Activated naive CD4-positive, alpha-beta T cell treated with anti-CD3 and anti-CD28 coated beads, Interleukin-2, amount 10 ng/mL, durations not matched to agents 7 days and 5 days (primary cell): Measurements from ENCODE around the gene XPO5.

Experiments
- CTCF ChIA-PET: fragments of 350-600 bp; sonication (Branson Sonifier 250); formaldehyde crosslinking; loops from one replicate; lab custom pipeline; 2021; ENCODE audit warnings: antibody characterized with exemption; lab: Charles Lee
- DNase-seq: peaks from one replicate; pipeline ENCODE4 v3.0.0-alpha.2; 2020
- H3K27ac Mint-ChIP-seq: one replicate; pipeline ENCODE4 v1.8.0; 2021; ENCODE audit warnings: mild to moderate bottlenecking, moderate library complexity, mixed read lengths
- H3K27me3 Mint-ChIP-seq: one replicate; pipeline ENCODE4 v1.8.0; 2021; ENCODE audit warnings: mild to moderate bottlenecking, mixed read lengths
- H3K36me3 Mint-ChIP-seq: one replicate; pipeline ENCODE4 v1.8.0; 2021; ENCODE audit warnings: mixed read lengths
- H3K4me1 Mint-ChIP-seq: one replicate; pipeline ENCODE4 v1.8.0; 2021; ENCODE audit warnings: mixed read lengths
- H3K4me3 Mint-ChIP-seq: one replicate; pipeline ENCODE4 v1.8.0; 2021; ENCODE audit warnings: mild to moderate bottlenecking, moderate library complexity, mixed read lengths
- H3K9me3 Mint-ChIP-seq: one replicate; pipeline ENCODE4 v1.8.0; 2021; ENCODE audit warnings: mixed read lengths

Gene XPO5

DNA sequence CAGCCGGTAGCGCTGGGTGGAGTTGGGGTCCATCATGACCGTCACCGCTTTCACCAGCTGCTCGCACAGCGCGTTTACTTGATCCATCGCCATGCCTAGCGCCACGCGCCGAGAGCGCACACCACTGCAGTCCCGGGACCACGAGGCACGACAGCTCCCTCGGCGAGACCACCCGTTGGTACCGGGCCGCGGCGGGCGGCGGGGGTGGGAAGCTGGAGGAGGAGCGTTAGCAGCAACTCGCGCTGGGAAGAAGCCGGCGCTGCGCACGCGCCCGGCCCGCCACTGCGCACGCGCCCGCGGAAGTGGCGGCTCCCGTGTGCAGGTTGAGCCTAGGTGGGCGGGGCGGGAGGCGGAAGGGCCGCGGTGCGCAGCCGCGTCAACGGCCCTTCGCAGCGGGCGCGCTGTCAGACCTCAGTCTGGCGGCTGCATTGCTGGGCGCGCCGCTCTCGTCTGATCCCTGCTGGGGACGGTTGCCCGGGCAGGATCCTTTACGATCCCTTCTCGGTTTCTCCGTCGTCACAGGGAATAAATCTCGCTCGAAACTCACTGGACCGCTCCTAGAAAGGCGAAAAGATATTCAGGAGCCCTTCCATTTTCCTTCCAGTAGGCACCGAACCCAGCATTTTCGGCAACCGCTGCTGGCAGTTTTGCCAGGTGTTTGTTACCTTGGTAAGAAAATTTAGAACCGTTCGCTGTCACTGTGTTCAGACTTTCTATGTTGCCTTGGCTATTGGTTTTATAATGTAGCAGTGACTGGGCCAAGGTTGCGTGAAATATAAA lies at the start of gene XPO5, which contains the start of gene POLH:
Gene XPO5 (minus strand): TSS at position 267 of the 780 bp plus-strand sequence. CDS start 174 bp downstream, at position 93.
Gene POLH (plus strand): TSS at position 414 of the 780 bp plus-strand sequence. CDS start 6,135 bp downstream, outside the sequence.
- Mint-ChIP-seq H3K27ac (peak within 1 kb of the TSS; percentile 87), H3K4me3 (peak within 1 kb of the TSS; percentile 97), H3K4me1 (peaks cover 50% of the 10 kb centered on the region), H3K27me3 (no peaks in the 10 kb centered on the region), H3K36me3 (peaks cover 37% of the 10 kb centered on the region), H3K9me3 (no peaks in the 10 kb centered on the region)
- CTCF ChIA-PET, result interaction anchor here (1.0 kb wide), 1 partner anchor 18 kb away, joined by 3 read pairs; no protein-coding TSS in a partner anchor
- peak; percentile 93 for DNase-seq

DNA sequence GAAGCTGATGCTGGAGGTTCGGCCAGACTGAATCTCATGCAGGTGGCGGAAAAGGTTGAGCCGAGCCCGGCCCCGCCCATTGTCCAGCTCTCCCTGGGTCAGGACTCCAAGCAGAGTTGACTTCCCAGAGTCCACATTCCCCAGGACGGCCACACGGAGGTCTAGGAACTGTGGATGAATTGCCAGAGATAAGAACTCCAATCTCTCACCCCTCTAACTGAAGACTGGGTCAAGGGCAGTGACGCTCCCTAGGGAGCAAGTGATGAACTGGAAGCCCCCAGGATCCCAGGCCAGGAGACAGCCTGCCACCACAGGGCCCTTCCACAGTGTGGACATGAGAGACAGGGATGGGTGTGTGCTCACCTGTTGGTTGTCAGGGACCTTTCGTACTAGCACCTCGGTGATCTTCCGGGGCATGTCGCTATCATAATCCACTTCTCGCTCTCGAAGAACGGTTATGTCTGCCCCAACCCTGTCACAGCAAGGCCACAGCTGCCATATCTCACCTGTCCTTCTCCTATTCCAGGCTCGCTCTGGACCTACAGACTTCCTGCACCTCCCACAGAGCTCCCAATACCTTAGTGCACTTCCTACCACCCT lies 49.7 kb upstream of the XPO5 start:
- CTCF ChIA-PET, result no interaction called here
- no peak for DNase-seq
- Mint-ChIP-seq H3K36me3 (peaks cover 67% of the 10 kb centered on the region), H3K4me3 (no peak overlapping the region), H3K4me1 (peaks cover 41% of the 10 kb centered on the region), H3K27me3 (no peaks in the 10 kb centered on the region), H3K9me3 (no peaks in the 10 kb centered on the region), H3K27ac (no peak overlapping the region)

DNA sequence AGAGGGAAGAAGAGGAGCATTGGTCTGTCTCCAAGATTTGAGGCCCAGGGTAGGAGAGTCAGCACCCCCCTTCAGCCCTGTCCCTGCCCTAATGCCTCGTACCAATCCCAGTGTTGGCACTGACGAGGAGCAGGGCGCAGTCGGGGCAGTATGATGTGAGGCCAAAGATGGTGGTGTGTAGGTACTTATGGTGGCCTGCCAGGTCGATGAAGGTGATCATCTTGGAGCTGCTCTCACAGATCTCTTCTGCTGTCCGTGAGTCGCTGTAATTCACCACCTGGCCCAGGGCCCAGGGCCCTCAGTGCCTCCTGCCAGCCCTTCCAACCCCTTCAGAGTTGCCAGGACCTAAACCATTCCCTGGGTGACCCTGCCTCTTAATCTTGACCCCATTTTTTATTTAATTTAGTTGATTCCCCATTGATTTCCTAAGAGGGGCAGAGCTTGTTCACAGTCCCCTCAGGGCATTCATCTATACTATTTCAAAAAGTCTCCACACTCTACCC lies 49.0 kb upstream of the XPO5 start:
- H3K4me3 Mint-ChIP-seq, result no peak overlapping the region

DNA sequence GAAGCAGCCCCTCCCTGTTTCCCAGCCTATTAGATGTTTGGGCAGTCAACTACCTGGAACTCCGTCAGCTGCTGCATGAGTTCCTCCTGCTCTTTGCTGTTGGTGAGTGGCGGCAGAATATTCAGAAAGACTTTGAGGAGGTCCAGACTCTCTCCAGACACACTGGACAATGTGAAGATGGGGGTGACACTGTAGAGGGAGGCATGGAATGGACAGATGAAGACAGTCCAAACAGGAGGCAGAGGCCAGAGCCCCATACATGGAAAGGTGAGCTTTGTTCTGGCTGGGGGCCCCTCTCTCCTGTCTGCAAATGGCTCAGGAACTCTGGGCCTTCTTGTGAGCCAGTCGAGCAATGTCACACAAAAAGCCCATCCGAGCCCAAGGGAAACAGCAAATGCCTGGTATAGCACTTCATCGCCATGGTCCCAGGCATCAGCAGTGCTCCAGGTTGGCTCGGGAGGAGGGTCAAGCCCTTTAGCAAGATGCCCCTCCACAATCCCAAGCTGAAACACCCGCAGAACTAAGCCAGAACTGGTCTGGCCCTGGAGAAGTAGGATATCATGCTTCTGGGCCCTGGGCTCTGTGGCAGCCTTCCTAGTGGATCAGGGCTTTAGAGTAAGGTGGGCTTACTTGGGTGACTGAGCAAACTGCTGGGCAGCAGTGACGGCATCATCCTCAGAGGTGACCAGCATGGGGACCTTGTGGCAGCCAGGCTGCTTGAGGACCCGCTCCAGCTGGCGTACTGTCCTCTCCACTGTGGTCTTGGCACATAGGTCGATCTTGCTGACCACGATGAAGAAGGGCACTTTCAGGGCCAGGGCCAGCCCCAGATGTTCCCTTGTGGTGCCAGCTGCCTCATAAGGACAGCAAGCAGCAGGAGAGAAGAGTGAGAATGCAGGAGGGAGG lies 48.3 kb upstream of the XPO5 start:
- H3K36me3 Mint-ChIP-seq, result peaks cover 68% of the 10 kb centered on the region
- CTCF ChIA-PET, result interaction anchor here (0.8 kb wide), 1 partner anchor 18 kb away, joined by 3 read pairs; no protein-coding TSS in a partner anchor
- H3K4me3 Mint-ChIP-seq, result no peak overlapping the region
- H3K27ac Mint-ChIP-seq, result no peak overlapping the region
- DNase-seq, result no peak
- H3K27me3 Mint-ChIP-seq, result no peaks in the 10 kb centered on the region
- H3K9me3 Mint-ChIP-seq, result no peaks in the 10 kb centered on the region
- H3K4me1 Mint-ChIP-seq, result peaks cover 31% of the 10 kb centered on the region

More for the DNA sequence above, 49.0 kb upstream of the XPO5 start:
- Mint-ChIP-seq H3K4me1 (peaks cover 35% of the 10 kb centered on the region), H3K36me3 (peaks cover 66% of the 10 kb centered on the region), H3K27ac (no peak overlapping the region), H3K27me3 (no peaks in the 10 kb centered on the region), H3K9me3 (no peaks in the 10 kb centered on the region)
- DNase-seq, result no peak
- CTCF ChIA-PET, result interaction anchor here (0.8 kb wide), 1 partner anchor 17 kb away, joined by 3 read pairs; no protein-coding TSS in a partner anchor

DNA sequence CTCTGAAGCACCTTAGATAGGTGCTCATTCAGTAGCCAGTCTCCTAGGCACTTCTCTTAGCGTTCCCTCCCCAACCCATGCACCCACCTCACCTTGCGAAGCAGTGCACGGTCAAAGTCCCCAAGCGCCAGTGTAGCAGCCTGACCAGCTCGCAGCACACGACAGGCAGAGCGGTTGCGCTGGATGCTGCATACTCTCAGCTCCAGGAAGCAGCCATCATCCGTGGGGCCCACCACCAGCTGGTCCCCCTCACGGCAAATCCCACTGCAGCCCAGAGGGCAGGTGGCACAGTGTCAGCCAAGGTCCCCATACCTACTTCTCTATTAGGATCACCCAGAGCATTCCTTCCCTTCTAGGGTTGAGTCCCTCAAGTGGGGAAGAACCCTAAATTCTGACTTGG lies 46.7 kb upstream of the XPO5 start:
- Mint-ChIP-seq H3K4me1 (peaks cover 19% of the 10 kb centered on the region), H3K36me3 (peaks cover 62% of the 10 kb centered on the region), H3K4me3 (no peak overlapping the region), H3K9me3 (no peaks in the 10 kb centered on the region), H3K27me3 (no peaks in the 10 kb centered on the region), H3K27ac (no peak overlapping the region)
- DNase-seq, result no peak
- CTCF ChIA-PET, result interaction anchor here (1.6 kb wide), 1 partner anchor 14 kb away, joined by 6 read pairs; no protein-coding TSS in a partner anchor

DNA sequence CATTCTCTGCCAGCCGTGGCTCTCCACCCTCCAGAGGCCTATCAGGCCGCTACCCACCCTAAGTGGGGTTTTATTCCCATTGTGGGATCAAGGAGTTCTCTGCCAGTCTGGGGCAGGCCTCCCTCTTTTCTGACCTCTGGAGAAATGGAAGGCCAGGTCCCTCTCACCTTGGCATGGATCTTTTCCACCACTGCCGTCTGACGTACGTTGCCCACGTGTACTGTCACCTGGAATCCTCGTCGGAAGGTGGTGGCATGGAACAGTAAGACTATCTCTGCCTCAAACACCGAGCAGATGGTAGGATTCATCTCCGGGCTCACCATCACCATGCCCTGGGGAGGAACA lies 46.0 kb upstream of the XPO5 start:
- no peak overlapping the region for H3K27ac Mint-ChIP-seq
- H3K9me3 Mint-ChIP-seq, result no peaks in the 10 kb centered on the region
- no peaks in the 10 kb centered on the region for H3K27me3 Mint-ChIP-seq
- H3K4me1 Mint-ChIP-seq, result peaks cover 12% of the 10 kb centered on the region
- DNase-seq, result no peak
- no peak overlapping the region for H3K4me3 Mint-ChIP-seq
- peaks cover 61% of the 10 kb centered on the region for H3K36me3 Mint-ChIP-seq
- CTCF ChIA-PET, result interaction anchor here (1.6 kb wide), 1 partner anchor 13 kb away, joined by 6 read pairs; no protein-coding TSS in a partner anchor

DNA sequence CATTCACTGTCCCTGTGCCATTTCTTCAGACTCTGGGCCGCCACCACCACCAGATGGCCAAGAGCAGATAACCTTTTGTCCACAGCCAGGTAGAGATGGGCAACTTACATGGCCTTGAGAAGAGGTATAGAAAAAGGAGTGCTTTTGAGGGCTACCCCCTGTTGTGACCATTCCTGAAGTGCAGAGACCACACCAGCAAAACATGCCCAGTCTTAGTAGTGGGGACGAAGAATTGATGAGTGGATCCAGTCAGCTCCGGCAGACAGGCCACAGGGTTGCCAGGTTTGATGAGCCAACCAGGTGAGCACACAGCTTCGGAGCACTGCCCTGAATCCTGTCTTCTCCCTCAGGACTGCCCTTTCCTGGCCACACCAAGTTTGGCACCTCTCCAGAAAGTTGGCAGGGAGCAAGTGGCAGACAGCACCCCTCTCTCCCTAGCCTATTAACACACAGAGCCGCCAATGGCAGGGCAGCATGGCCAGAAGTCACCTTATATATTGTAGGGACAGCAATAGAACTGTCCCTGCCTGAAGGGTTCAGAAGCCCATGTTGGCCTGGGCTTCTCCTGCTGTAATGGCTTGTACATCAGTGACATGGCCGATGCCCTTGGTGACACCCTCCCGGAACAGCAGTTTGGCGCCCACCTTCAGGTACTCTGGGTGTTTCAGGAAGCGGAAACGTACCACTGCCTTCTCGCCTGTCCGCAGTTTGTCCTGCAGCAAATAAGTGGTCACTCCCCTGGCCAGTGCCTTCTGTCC lies 45.4 kb upstream of the XPO5 start:
- Mint-ChIP-seq H3K36me3 (peaks cover 61% of the 10 kb centered on the region), H3K4me1 (peaks cover 6% of the 10 kb centered on the region), H3K27me3 (no peaks in the 10 kb centered on the region), H3K4me3 (no peak overlapping the region), H3K9me3 (no peaks in the 10 kb centered on the region), H3K27ac (peak overlapping the region; percentile 74)
- CTCF ChIA-PET, result interaction anchor here (1.6 to 1.9 kb wide), 2 partner anchors 13 to 153 kb away, joined by 5 to 6 read pairs; no protein-coding TSS in a partner anchor
- DNase-seq, result no peak

DNA sequence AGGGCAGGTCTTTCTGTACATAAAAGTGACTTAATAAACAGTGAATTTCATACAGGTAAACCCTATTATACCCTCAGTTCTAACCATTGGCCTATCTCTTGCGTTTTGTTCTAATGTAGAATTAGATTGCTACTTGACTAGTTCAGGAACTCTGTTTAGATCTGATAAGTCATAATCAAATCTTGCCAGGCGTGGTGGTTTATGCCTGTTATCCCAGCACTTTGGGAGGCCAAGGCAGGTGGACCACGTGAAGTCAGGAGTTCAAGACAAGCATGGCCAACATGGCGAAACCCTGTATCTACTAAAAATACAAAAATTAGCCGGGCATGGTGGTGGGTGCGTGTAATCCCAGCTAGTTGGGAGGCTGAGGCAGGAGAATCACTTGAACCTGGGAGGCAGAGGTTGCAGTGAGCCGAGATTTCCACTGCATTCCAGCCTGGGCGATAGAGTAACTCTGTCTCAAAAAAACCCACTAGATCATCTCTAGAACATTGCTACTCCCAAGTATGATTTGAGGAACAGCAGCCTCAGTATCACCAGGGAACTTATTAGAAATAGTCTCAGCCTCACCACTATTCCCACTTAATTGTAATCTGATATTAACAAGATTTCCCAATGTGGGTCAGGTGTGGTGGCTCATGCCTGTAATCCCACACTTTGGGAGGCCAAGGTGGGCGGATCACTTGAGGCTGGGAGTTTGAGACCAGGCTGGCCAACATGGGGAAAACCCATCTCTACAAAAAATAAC lies 41.1 kb upstream of the XPO5 start:
- Mint-ChIP-seq H3K9me3 (no peaks in the 10 kb centered on the region), H3K36me3 (peaks cover 47% of the 10 kb centered on the region), H3K27me3 (no peaks in the 10 kb centered on the region), H3K4me1 (no peaks in the 10 kb centered on the region), H3K4me3 (no peak overlapping the region), H3K27ac (no peak overlapping the region)
- CTCF ChIA-PET, result no interaction called here
- DNase-seq, result no peak

DNA sequence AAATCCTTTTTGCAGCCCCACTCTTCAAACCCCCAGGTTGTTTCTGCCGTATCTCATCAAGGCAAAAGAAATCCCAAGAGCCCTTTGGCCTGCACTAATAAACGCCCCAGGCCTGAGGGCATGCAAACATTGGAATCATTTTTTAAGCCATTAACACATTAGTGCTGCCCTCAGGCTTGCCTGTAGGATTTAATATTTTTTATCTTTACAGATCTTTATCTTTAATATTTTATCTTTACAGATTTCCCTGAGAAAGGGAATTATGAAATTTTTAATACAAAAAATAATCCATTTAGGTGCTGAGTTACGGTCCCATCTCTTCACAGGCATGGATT lies 38.5 kb upstream of the XPO5 start:
- CTCF ChIA-PET, result interaction anchor here (1.1 kb wide), 1 partner anchor 66 kb away, joined by 3 read pairs; no protein-coding TSS in a partner anchor
- peaks cover 2% of the 10 kb centered on the region for H3K4me1 Mint-ChIP-seq
- H3K9me3 Mint-ChIP-seq, result no peaks in the 10 kb centered on the region
- DNase-seq, result no peak
- H3K27ac Mint-ChIP-seq, result no peak overlapping the region
- no peak overlapping the region for H3K4me3 Mint-ChIP-seq
- H3K36me3 Mint-ChIP-seq, result peaks cover 44% of the 10 kb centered on the region
- no peaks in the 10 kb centered on the region for H3K27me3 Mint-ChIP-seq

DNA sequence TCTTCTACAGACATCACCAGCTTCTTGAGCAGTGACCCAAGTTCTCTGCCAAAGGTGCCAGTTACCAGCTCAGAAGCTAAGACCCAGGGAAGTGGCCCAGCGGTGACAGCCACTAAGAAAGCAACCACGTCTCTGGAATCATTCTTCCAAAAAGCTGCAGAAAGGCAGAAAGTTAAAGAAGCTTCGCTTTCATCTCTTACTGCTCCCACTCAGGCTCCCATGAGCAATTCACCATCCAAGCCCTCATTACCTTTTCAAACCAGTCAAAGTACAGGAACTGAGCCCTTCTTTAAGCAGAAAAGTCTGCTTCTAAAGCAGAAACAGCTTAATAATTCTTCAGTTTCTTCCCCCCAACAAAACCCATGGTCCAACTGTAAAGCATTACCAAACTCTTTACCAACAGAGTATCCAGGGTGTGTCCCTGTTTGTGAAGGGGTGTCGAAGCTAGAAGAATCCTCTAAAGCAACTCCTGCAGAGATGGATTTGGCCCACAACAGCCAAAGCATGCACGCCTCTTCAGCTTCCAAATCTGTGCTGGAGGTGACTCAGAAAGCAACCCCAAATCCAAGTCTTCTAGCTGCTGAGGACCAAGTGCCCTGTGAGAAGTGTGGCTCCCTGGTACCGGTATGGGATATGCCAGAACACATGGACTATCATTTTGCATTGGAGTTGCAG lies 38.0 kb upstream of the XPO5 start:
- no peak overlapping the region for H3K27ac Mint-ChIP-seq
- no peaks in the 10 kb centered on the region for H3K9me3 Mint-ChIP-seq
- no peaks in the 10 kb centered on the region for H3K27me3 Mint-ChIP-seq
- no peak overlapping the region for H3K4me3 Mint-ChIP-seq
- H3K36me3 Mint-ChIP-seq, result peaks cover 46% of the 10 kb centered on the region
- CTCF ChIA-PET, result interaction anchor here (1.1 kb wide), 1 partner anchor 66 kb away, joined by 3 read pairs; no protein-coding TSS in a partner anchor
- DNase-seq, result no peak
- peaks cover 2% of the 10 kb centered on the region for H3K4me1 Mint-ChIP-seq

DNA sequence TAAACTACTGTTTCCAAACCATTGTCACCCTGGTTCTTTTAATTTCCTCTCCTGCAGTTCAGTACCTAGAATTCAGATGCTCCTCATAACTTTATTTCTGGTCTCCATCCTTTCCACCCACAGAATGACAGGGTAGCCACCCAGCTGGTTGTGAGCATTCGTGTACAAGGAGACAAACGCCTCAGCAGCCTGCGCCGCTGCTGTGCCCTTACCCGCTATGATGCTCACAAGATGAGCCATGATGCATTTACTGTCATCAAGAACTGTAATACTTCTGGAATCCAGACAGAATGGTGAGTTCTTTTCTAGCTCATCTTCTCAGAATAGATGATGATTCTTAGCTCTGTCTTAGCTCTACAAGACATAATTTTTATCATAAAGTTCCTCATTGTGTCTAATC lies 34.6 kb upstream of the XPO5 start:
- Mint-ChIP-seq H3K9me3 (no peaks in the 10 kb centered on the region), H3K36me3 (peaks cover 43% of the 10 kb centered on the region), H3K27me3 (no peaks in the 10 kb centered on the region), H3K4me1 (peaks cover 5% of the 10 kb centered on the region), H3K4me3 (no peak overlapping the region), H3K27ac (no peak overlapping the region)
- CTCF ChIA-PET, result interaction anchor here (1.0 to 1.9 kb wide), 3 partner anchors 10 to 25 kb away, joined by 3 to 5 read pairs (median 3); partner anchors contain the start of gene GTPBP2
- no peak for DNase-seq

DNA sequence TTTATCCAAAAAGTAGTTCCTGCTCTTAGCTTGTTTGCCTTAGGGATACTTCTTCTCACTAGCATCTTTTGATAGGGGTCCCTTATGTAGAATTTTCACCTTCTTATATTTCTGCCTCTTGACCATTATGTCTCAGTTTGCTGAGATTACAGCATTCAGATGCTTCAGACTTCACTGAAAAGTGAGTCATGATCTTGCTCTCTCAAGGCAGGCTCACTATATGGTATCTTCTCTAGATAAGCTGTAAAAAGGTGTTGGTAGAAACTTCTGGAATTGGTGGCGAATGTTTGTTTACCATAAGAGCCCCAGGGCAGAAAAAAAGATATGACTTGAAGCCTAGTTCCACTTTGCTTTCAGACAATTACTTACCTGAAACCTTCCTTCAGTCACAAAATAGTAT lies 33.6 kb upstream of the XPO5 start:
- Mint-ChIP-seq H3K9me3 (no peaks in the 10 kb centered on the region), H3K36me3 (peaks cover 43% of the 10 kb centered on the region), H3K4me3 (no peak overlapping the region), H3K4me1 (peaks cover 5% of the 10 kb centered on the region), H3K27ac (no peak overlapping the region), H3K27me3 (no peaks in the 10 kb centered on the region)
- no peak for DNase-seq
- CTCF ChIA-PET, result interaction anchor here (0.6 to 3.0 kb wide), 9 partner anchors 10 to 470 kb away, joined by 3 to 23 read pairs (median 8); partner anchors contain the start of genes GTPBP2 and MAD2L1BP
